ENCODE results near the gene AKAP13. TPM values are rescaled to one million over a fixed set of nuclear protein-coding genes. Genes with fewer than 3 reads are reported as not detected.

Gene AKAP13
- polyA plus RNA-seq, 2 donors = 27.6 to 35.7 TPM

DNA sequence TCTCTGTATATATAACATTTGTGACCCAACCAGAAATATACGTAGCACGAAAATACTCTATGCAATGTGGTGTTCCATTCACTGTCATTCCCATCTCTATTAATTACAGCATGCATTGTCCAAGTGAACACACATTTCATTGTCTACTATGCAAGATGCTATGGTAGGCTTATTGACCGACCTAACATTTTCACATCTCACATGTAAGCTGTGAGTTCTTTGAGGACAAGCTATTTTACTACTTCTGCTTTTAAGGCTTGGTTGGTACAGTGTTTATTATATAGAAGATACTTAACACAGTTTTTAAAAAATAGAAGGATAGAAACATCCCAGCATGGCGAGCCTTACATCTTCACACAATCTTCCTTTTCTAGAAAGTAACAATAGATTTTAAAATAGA lies 249.9 kb downstream of the AKAP13 start:
- WGBS, 2 donors = 91 to 92% methylated on average over 4 of the region's 4 CpGs
- Histone ChIP-seq H3K4me3 (ENCODE audit: low read depth in 1 of 2, low read length in 2 of 2) (no peak overlapping the region), H3K9me3 (ENCODE audit: control insufficient read depth in 2 of 2, insufficient read depth in 1 of 2, low read depth in 1 of 2, low read length in 1 of 2) (no peaks in the 10 kb centered on the region), H3K36me3 (ENCODE audit: control insufficient read depth in 2 of 2, insufficient read depth in 2 of 2, low read length in 1 of 2) (no peaks in the 10 kb centered on the region), H3K27ac (ENCODE audit: low read depth in 2 of 2, low read length in 1 of 2) (no peak overlapping the region), H3K27me3 (ENCODE audit: control insufficient read depth in 1 of 2, insufficient read depth in 2 of 2, low read length in 2 of 2) (no peaks in the 10 kb centered on the region), H3K4me1 (ENCODE audit: control insufficient read depth in 2 of 2, insufficient read depth in 2 of 2, low read length in 1 of 2) (no peaks in the 10 kb centered on the region)

GRCh38 chr15:85631018-85631417 lies 250.6 kb downstream of the AKAP13 start:
- Histone ChIP-seq H3K9me3 (ENCODE audit: control insufficient read depth in 2 of 2, insufficient read depth in 1 of 2, low read depth in 1 of 2, low read length in 1 of 2) (no peaks in the 10 kb centered on the region), H3K4me1 (ENCODE audit: control insufficient read depth in 2 of 2, insufficient read depth in 2 of 2, low read length in 1 of 2) (no peaks in the 10 kb centered on the region), H3K4me3 (ENCODE audit: low read depth in 1 of 2, low read length in 2 of 2) (no peak overlapping the region), H3K27ac (ENCODE audit: low read depth in 2 of 2, low read length in 1 of 2) (no peak overlapping the region), H3K36me3 (ENCODE audit: control insufficient read depth in 2 of 2, insufficient read depth in 2 of 2, low read length in 1 of 2) (no peaks in the 10 kb centered on the region), H3K27me3 (ENCODE audit: control insufficient read depth in 1 of 2, insufficient read depth in 2 of 2, low read length in 2 of 2) (no peaks in the 10 kb centered on the region)
- 71 to 75% methylated on average over 2 of the region's 2 CpGs for WGBS, 2 donors

- H3K36me3 ChIP-seq (ENCODE audit: control insufficient read depth in 2 of 2, insufficient read depth in 2 of 2, low read length in 1 of 2) = no peaks in the 10 kb centered on the region
- no peak overlapping the region for H3K4me3 ChIP-seq (ENCODE audit: low read depth in 1 of 2, low read length in 2 of 2)
- no peaks in the 10 kb centered on the region for H3K27me3 ChIP-seq (ENCODE audit: control insufficient read depth in 1 of 2, insufficient read depth in 2 of 2, low read length in 2 of 2)
- no peaks in the 10 kb centered on the region for H3K9me3 ChIP-seq (ENCODE audit: control insufficient read depth in 2 of 2, insufficient read depth in 1 of 2, low read depth in 1 of 2, low read length in 1 of 2)
- no peaks in the 10 kb centered on the region for H3K4me1 ChIP-seq (ENCODE audit: control insufficient read depth in 2 of 2, insufficient read depth in 2 of 2, low read length in 1 of 2)
- no peak overlapping the region for H3K27ac ChIP-seq (ENCODE audit: low read depth in 2 of 2, low read length in 1 of 2)
- 80 to 83% methylated on average over 4 of the region's 4 CpGs for WGBS, 2 donors
Measured at GRCh38 chr15:85632014-85632413, 251.6 kb downstream of the AKAP13 start.

GRCh38 chr15:85633859-85634258 lies 253.5 kb downstream of the AKAP13 start:
- no peak overlapping the region for H3K4me3 ChIP-seq (ENCODE audit: low read depth in 1 of 2, low read length in 2 of 2)
- no peak overlapping the region for H3K27ac ChIP-seq (ENCODE audit: low read depth in 2 of 2, low read length in 1 of 2)
- H3K4me1 ChIP-seq (ENCODE audit: control insufficient read depth in 2 of 2, insufficient read depth in 2 of 2, low read length in 1 of 2) = no peaks in the 10 kb centered on the region
- H3K9me3 ChIP-seq (ENCODE audit: control insufficient read depth in 2 of 2, insufficient read depth in 1 of 2, low read depth in 1 of 2, low read length in 1 of 2) = no peaks in the 10 kb centered on the region
- H3K36me3 ChIP-seq (ENCODE audit: control insufficient read depth in 2 of 2, insufficient read depth in 2 of 2, low read length in 1 of 2) = no peaks in the 10 kb centered on the region
- H3K27me3 ChIP-seq (ENCODE audit: control insufficient read depth in 1 of 2, insufficient read depth in 2 of 2, low read length in 2 of 2) = no peaks in the 10 kb centered on the region

GRCh38 chr15:85636351-85636750 lies 255.9 kb downstream of the AKAP13 start:
- Histone ChIP-seq H3K36me3 (ENCODE audit: control insufficient read depth in 2 of 2, insufficient read depth in 2 of 2, low read length in 1 of 2) (no peaks in the 10 kb centered on the region), H3K4me1 (ENCODE audit: control insufficient read depth in 2 of 2, insufficient read depth in 2 of 2, low read length in 1 of 2) (no peaks in the 10 kb centered on the region), H3K27ac (ENCODE audit: low read depth in 2 of 2, low read length in 1 of 2) (no peak overlapping the region), H3K9me3 (ENCODE audit: control insufficient read depth in 2 of 2, insufficient read depth in 1 of 2, low read depth in 1 of 2, low read length in 1 of 2) (no peaks in the 10 kb centered on the region), H3K27me3 (ENCODE audit: control insufficient read depth in 1 of 2, insufficient read depth in 2 of 2, low read length in 2 of 2) (no peaks in the 10 kb centered on the region), H3K4me3 (ENCODE audit: low read depth in 1 of 2, low read length in 2 of 2) (no peak overlapping the region)
- WGBS, 2 donors = 83 to 87% methylated on average over 4 of the region's 4 CpGs

DNA sequence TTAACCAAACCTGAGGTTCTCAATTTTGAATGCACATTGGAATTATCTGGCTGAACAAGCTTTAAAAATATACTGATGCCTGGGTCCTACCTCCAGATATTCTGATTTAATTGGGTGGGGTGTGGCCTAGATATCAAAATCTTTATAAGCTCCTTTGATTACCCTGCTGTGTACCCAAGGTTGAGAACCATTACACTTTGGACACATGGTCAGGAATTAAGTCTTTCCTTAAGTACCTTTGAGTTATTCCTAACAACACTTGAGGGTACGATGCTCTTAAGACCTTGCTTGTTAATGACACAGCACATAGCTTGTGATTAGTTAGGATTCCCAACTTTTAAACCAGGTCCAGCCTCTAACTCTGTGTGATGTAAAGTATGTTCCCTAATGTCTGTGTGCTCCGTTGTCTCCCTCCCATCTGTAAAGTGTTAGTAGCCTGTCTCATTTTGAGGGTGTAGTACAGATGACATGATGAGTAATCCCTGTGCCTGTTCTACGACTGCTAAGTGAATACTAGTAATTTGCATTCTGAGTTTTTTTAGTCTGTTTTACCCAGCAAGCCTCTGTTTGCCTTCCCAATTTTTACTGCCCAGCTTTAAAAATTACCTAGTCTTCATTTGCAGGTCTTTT lies 259.5 kb downstream of the AKAP13 start:
- Histone ChIP-seq H3K4me3 (ENCODE audit: low read depth in 1 of 2, low read length in 2 of 2) (no peak overlapping the region), H3K9me3 (ENCODE audit: control insufficient read depth in 2 of 2, insufficient read depth in 1 of 2, low read depth in 1 of 2, low read length in 1 of 2) (no peaks in the 10 kb centered on the region), H3K4me1 (ENCODE audit: control insufficient read depth in 2 of 2, insufficient read depth in 2 of 2, low read length in 1 of 2) (no peaks in the 10 kb centered on the region), H3K27ac (ENCODE audit: low read depth in 2 of 2, low read length in 1 of 2) (no peak overlapping the region), H3K36me3 (ENCODE audit: control insufficient read depth in 2 of 2, insufficient read depth in 2 of 2, low read length in 1 of 2) (no peaks in the 10 kb centered on the region), H3K27me3 (ENCODE audit: control insufficient read depth in 1 of 2, insufficient read depth in 2 of 2, low read length in 2 of 2) (no peaks in the 10 kb centered on the region)
- WGBS, 2 donors = 52 to 60% methylated on average over 3 of the region's 3 CpGs

GRCh38 chr15:85642065-85642692 lies 261.8 kb downstream of the AKAP13 start:
- H3K27ac ChIP-seq (ENCODE audit: low read depth in 2 of 2, low read length in 1 of 2) = peak overlapping the region; percentile 79 to 84
- H3K4me1 ChIP-seq (ENCODE audit: control insufficient read depth in 2 of 2, insufficient read depth in 2 of 2, low read length in 1 of 2) = no peaks in the 10 kb centered on the region
- peaks cover 0 to 7% of the 10 kb centered on the region in 2 donors for H3K36me3 ChIP-seq (ENCODE audit: control insufficient read depth in 2 of 2, insufficient read depth in 2 of 2, low read length in 1 of 2)
- no peak overlapping the region for H3K4me3 ChIP-seq (ENCODE audit: low read depth in 1 of 2, low read length in 2 of 2)
- WGBS, 2 donors = 70 to 72% methylated on average over 5 of the region's 5 CpGs
- H3K27me3 ChIP-seq (ENCODE audit: control insufficient read depth in 1 of 2, insufficient read depth in 2 of 2, low read length in 2 of 2) = no peaks in the 10 kb centered on the region
- no peaks in the 10 kb centered on the region for H3K9me3 ChIP-seq (ENCODE audit: control insufficient read depth in 2 of 2, insufficient read depth in 1 of 2, low read depth in 1 of 2, low read length in 1 of 2)

DNA sequence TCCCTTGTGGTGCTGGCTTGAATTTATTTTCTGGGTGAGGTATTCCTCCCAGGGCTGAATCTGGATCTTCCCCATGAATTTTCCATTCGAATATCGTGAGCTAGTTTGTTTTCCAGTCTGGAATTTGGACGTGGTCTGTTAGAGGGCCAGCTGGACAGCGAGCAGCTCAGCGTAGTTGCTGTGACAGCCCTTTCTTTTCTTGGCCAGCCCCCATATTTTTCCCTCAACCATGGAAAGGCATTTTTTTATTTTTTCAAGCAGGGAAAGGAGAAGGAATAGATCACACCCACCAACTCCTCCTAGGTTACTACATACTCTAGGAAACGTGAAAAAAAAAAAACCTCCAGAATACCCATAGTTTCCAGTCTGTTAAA lies 262.3 kb downstream of the AKAP13 start:
- H3K36me3 ChIP-seq (ENCODE audit: control insufficient read depth in 2 of 2, insufficient read depth in 2 of 2, low read length in 1 of 2) = peaks cover 0 to 7% of the 10 kb centered on the region in 2 donors
- 45 to 52% methylated on average over 6 of the region's 6 CpGs for WGBS, 2 donors

DNA sequence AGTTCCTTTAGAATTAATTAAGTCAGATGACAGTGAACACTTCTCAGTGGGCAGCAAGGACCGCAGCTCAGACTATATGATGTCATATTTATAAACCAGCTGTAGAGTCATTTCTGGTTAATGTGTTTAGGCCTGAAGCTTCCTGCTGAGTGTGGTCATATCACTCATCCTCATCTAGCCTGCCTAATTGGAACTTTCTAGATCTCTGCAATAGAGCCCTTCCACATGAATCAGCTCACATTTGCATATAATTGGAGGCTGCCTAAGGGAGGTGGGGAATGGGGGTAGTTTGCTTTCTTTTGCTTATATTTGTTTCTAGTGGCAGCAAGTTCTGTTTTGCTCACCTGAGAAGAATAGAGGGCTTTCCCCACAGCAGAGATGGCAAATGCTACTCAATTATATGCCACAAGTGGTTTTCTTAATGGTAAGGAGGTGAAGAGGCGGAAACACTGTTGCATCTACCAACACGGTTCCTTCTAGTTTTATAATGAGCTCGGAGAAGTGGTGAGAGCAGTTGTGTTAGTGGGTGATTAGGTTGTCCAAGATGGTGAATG lies 266.2 kb downstream of the AKAP13 start:
- Histone ChIP-seq H3K4me3 (ENCODE audit: low read depth in 1 of 2, low read length in 2 of 2) (no peak overlapping the region), H3K36me3 (ENCODE audit: control insufficient read depth in 2 of 2, insufficient read depth in 2 of 2, low read length in 1 of 2) (peaks cover 0 to 9% of the 10 kb centered on the region in 2 donors), H3K9me3 (ENCODE audit: control insufficient read depth in 2 of 2, insufficient read depth in 1 of 2, low read depth in 1 of 2, low read length in 1 of 2) (no peaks in the 10 kb centered on the region), H3K27ac (ENCODE audit: low read depth in 2 of 2, low read length in 1 of 2) (peak overlapping the region in 1 of 2 donors; percentile 48), H3K4me1 (ENCODE audit: control insufficient read depth in 2 of 2, insufficient read depth in 2 of 2, low read length in 1 of 2) (no peaks in the 10 kb centered on the region), H3K27me3 (ENCODE audit: control insufficient read depth in 1 of 2, insufficient read depth in 2 of 2, low read length in 2 of 2) (no peaks in the 10 kb centered on the region)
- 81 to 83% methylated on average over 4 of the region's 4 CpGs for WGBS, 2 donors

More for the DNA sequence above, 262.3 kb downstream of the AKAP13 start:
- no peaks in the 10 kb centered on the region for H3K9me3 ChIP-seq (ENCODE audit: control insufficient read depth in 2 of 2, insufficient read depth in 1 of 2, low read depth in 1 of 2, low read length in 1 of 2)
- H3K27me3 ChIP-seq (ENCODE audit: control insufficient read depth in 1 of 2, insufficient read depth in 2 of 2, low read length in 2 of 2) = no peaks in the 10 kb centered on the region
- H3K27ac ChIP-seq (ENCODE audit: low read depth in 2 of 2, low read length in 1 of 2) = peak overlapping the region; percentile 79 to 84
- H3K4me3 ChIP-seq (ENCODE audit: low read depth in 1 of 2, low read length in 2 of 2) = no peak overlapping the region
- H3K4me1 ChIP-seq (ENCODE audit: control insufficient read depth in 2 of 2, insufficient read depth in 2 of 2, low read length in 1 of 2) = no peaks in the 10 kb centered on the region

DNA sequence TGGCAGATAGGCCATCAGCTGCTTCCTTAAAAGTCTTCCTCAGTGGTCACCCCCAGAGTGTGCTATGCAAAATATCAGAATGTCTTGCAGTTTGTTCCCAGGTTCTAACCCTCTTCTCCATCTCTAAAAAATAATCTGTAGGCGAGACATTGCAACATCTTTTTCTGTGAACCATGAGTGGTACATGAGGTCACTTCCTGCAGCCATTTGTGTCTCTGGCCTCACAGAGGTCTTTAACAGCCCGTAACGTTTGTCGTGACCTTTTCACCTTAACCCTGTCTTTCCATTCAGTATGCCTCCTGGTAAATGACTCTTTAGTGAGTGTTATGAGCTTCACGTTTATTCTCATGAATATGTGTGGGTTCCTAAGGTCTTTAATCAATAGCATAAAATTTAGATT lies 269.0 kb downstream of the AKAP13 start:
- Histone ChIP-seq H3K36me3 (ENCODE audit: control insufficient read depth in 2 of 2, insufficient read depth in 2 of 2, low read length in 1 of 2) (peaks cover 0 to 12% of the 10 kb centered on the region in 2 donors), H3K4me1 (ENCODE audit: control insufficient read depth in 2 of 2, insufficient read depth in 2 of 2, low read length in 1 of 2) (no peaks in the 10 kb centered on the region), H3K9me3 (ENCODE audit: control insufficient read depth in 2 of 2, insufficient read depth in 1 of 2, low read depth in 1 of 2, low read length in 1 of 2) (no peaks in the 10 kb centered on the region), H3K27me3 (ENCODE audit: control insufficient read depth in 1 of 2, insufficient read depth in 2 of 2, low read length in 2 of 2) (no peaks in the 10 kb centered on the region), H3K4me3 (ENCODE audit: low read depth in 1 of 2, low read length in 2 of 2) (no peak overlapping the region), H3K27ac (ENCODE audit: low read depth in 2 of 2, low read length in 1 of 2) (no peak overlapping the region)
- WGBS, 2 donors = 32 to 35% methylated on average over 5 of the region's 5 CpGs

All from esophagus (tissue), 2 donors.